OCI-LY7 (cell line): ENCODE results near the gene PPARG.
"Not testable (repeated sequence)": the region's sequence is repeated elsewhere in the genome, so short reads cannot be mapped to it uniquely, and the experiment has no call there.

Experiments
- EZH2phosphoT487 ChIP-seq: fragments of 200-600 bp; sonication (generic); IDR thresholded peaks from 2 replicates; pipeline ENCODE4 v1.6.1; 2018; ENCODE audit warnings: low read depth, borderline replicate concordance, mild to moderate bottlenecking, mixed run types, antibody characterized with exemption, low read length, moderate library complexity, mixed read lengths
- TF ChIP-seq, protein P1 (sequence below): fragments of 200-600 bp; sonication (generic); conservative IDR thresholded peaks from 2 replicates; pipeline ENCODE4 v1.5.1; 2014; ENCODE audit warnings: mild to moderate bottlenecking, antibody characterized with exemption, low read length, moderate library complexity, mixed read lengths

DNA sequence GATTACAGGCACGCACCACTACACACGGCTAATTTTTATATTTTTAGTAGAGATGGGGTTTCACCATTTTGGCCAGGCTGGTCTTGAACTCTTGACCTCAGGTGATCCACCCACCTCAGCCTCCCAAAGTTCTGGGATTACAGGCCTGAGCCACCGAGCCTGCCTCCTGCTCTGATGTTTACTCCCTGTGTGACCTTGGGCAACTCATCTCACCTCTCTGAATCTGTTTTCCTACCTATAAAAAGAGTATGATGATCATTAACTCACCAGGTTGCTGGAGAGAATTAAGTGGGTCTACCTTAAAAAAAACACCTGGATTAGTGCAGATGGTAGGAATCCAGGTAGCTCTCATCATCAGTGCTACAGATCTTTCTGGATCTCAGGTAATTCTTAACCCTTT, 190.3 kb downstream of the PPARG start:
- TF ChIP-seq, protein P1, sequence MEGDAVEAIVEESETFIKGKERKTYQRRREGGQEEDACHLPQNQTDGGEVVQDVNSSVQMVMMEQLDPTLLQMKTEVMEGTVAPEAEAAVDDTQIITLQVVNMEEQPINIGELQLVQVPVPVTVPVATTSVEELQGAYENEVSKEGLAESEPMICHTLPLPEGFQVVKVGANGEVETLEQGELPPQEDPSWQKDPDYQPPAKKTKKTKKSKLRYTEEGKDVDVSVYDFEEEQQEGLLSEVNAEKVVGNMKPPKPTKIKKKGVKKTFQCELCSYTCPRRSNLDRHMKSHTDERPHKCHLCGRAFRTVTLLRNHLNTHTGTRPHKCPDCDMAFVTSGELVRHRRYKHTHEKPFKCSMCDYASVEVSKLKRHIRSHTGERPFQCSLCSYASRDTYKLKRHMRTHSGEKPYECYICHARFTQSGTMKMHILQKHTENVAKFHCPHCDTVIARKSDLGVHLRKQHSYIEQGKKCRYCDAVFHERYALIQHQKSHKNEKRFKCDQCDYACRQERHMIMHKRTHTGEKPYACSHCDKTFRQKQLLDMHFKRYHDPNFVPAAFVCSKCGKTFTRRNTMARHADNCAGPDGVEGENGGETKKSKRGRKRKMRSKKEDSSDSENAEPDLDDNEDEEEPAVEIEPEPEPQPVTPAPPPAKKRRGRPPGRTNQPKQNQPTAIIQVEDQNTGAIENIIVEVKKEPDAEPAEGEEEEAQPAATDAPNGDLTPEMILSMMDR: not testable (repeated sequence)
- TF ChIP-seq EZH2phosphoT487: not testable (repeated sequence)
